ENCODE data around the gene PCSK7.

The PCSK7 gene

DNA sequence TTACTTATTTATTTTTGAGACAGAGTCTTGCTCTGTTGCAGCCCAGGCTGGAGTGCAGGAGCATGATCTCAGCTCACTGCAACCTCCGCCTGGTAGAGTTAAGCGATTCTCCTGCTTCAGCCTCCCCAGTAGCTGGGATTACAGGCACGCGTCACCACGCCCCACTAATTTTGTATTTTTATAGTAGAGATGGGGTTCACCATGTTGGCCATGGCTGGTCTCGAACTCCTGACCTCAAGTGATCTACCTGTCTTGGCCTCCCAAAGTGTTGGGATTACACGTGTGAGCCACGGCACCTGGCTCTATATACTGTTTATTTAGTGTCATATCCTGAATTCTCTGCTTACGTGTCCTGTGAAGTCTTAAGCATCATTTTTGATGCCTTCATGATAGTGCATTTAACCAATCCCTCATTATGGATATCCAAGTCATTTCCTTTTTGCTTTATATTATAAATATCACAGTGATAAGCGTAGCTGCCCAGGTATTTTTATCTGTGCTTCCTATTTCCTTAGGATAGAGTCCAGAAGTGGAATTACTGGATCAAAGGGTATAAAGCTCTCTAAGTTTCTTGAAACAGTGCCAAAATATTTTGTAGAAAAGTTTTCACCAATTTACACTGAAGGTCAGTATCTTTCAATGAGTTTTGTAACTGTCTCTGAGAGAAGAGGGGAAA, 54.2 kb downstream of the PCSK7 start:
- no peak for TF ChIP-seq CTCF (IDR thresholded peaks at IDR 0.05; ENCODE audit: low read depth, low read length)

DNA sequence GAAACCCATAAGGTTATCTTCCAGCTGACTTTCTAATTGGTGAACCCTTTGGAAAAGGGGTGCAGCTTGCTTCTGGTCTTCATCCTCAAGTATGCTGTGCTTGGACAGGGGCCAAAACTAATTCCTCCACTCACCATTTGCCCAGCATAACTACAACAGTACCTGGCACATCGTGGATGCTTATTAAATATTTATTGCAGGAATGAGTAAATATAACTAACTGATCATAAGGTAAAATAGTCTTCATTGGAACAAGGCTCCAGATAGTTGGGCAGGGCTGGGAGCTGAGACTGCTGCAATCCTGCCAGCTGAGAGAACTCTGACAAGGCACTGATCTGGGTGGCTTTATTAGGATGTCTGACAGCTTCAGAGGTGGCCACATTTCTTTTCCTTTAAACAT, 55.7 kb downstream of the PCSK7 start:
- TF ChIP-seq CTCF (IDR thresholded peaks at IDR 0.05; ENCODE audit: low read depth, low read length) = no peak
- DNase-seq (ENCODE audit: extremely low read depth, low read depth) = no peak

More for the DNA sequence above, 54.2 kb downstream of the PCSK7 start:
- no peak for DNase-seq (ENCODE audit: extremely low read depth, low read depth)

DNA sequence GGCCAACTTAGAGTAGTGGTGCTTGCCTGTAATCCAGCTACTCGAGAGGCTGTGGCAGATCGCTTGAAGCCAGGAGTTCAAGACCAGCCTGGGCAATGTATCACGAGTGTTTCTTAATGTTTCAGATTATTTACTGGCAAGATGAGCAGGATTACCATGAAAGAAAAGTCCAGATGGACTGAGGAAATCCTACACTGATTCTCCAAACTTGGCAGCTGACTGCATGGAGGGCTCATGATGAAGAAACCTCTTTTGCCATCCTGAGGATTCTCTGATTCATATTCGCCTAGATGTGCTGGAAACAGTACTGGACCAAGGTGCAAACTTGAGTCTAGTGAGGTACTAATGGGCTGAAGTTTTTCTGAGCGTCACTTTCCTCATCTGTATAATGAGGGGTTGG, 56.1 kb downstream of the PCSK7 start:
- DNase-seq (ENCODE audit: extremely low read depth, low read depth) = no peak
- TF ChIP-seq CTCF (IDR thresholded peaks at IDR 0.05; ENCODE audit: low read depth, low read length) = no peak

DNA sequence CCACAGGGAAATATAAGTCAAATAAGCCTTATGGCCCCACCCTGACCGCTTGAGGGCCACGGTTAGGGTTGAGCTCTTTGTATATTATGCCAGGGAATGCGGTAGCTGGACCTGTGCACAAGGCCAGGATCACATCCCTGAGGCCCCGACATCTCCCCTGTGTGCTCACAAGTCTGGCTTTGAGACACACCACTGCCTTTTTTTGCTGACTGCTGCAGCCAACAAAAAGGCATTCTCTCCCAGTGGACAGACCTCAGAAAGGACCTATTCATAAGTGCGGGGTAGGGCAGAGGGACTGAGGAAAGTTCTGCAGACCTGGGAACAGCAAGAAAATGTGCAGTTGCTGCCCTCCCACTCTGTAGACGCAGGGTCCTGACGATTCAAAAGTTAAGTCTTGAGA, 56.8 kb downstream of the PCSK7 start:
- no peak for DNase-seq (ENCODE audit: extremely low read depth, low read depth)
- TF ChIP-seq CTCF (IDR thresholded peaks at IDR 0.05; ENCODE audit: low read depth, low read length) = no peak

DNA sequence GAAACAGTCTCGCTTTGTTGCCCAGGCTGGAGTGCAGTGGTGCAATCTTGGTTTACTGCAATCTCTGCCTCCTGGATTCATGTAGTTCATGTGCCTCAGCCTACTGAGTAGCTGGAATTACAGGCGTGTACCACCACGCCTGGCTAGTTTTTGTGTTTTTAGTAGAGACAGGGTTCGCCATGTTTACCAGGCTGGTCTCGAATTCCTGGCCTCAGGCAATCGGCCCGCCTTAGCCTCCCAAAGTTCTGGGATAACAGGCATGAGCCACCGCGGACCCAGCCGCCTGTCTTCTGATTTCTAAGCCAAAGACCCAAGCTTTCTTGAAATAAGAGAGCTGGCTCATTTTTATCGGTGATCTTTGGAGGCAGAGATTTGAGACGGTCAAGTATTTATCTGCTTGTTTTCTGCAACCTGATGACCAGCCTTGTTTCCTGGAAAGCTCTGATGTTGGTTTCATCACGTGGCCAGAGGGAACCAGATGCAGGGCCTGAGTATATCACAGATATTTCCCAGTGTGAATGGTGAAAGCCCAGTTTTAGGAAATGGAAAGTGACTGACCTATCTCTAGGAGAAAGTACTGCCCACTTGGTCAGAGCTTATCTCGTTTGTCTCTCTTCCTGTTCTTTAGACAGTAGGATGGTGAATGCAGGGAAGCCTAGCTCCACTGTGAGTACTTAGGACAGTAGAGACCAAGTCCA, 59.0 kb downstream of the PCSK7 start:
- DNase-seq (ENCODE audit: extremely low read depth, low read depth) = no peak
- TF ChIP-seq CTCF (IDR thresholded peaks at IDR 0.05; ENCODE audit: low read depth, low read length) = no peak

DNA sequence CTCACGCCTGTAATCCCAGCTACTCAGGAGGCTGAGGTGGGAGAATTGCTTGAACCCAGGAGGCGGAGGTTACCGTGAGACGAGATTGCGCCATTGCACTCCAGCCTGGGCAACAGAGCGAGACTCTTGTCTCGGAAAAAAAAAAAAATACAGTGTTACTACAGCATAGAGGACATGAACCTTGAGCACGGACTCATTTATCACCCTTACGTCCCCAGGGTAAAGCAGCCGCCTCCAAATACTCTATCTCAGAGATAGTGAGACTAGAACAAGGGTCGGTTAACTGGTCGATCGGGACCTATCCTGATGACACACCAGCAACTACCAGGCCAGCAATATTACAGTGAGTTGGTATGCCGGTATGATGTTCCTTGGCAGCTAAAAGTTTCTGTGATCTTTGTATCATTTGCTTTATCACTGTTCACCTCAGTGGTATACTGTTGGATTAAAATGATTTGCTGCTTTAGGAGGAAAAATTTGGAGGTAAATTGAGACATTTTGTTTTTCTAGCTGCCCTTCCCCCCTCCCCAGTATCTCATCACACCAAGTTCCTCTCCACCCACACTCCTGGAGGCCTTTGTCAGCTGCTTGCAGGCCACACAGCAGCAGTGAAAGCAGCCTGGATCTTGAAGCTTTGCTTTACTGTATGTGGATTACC, 60.3 kb downstream of the PCSK7 start:
- DNase-seq (ENCODE audit: extremely low read depth, low read depth) = no peak

More for the DNA sequence above, 60.3 kb downstream of the PCSK7 start:
- no peak for TF ChIP-seq CTCF (IDR thresholded peaks at IDR 0.05; ENCODE audit: low read depth, low read length)
